Parathyroid adenoma (tissue), 2 donors: ENCODE measurements around the gene DHX58.

Experiments used
- H2AFZ ChIP-seq: fragments of 300-600 bp; sonication (generic); one replicate; pipeline ENCODE4 v1.7.0; 2017; ENCODE audit warnings: antibody characterized with exemption, mild to moderate bottlenecking
- H3K27ac ChIP-seq: fragments of 300-600 bp; sonication (generic); one replicate; pipeline ENCODE4 v1.7.0; 2017
- H3K27me3 ChIP-seq: fragments of 300-600 bp; sonication (generic); one replicate; pipeline ENCODE4 v1.7.0; 2017; ENCODE audit warnings: low read length; ENCODE audit not compliant: control insufficient read depth, insufficient read depth
- H3K36me3 ChIP-seq: fragments of 300-600 bp; sonication (generic); one replicate; pipeline ENCODE4 v1.7.0; 2017; ENCODE audit warnings: low read length; ENCODE audit not compliant: control insufficient read depth, insufficient read depth
- H3K4me1 ChIP-seq: fragments of 300-600 bp; sonication (generic); one replicate; pipeline ENCODE4 v1.7.0; 2017; ENCODE audit warnings: control low read depth
- H3K4me2 ChIP-seq: fragments of 300-600 bp; sonication (generic); one replicate; pipeline ENCODE4 v1.7.0; 2017; ENCODE audit warnings: low read length
- H3K4me3 ChIP-seq: fragments of 300-600 bp; sonication (generic); one replicate; pipeline ENCODE4 v1.7.0; 2017; ENCODE audit warnings: low read depth, low read length
- H3K79me2 ChIP-seq: fragments of 300-600 bp; sonication (generic); one replicate; pipeline ENCODE4 v1.7.0; 2017; ENCODE audit warnings: control low read depth
- H3K9ac ChIP-seq: fragments of 300-600 bp; sonication (generic); one replicate; pipeline ENCODE4 v1.7.0; 2017; ENCODE audit warnings: mild to moderate bottlenecking
- H3K9me3 ChIP-seq: fragments of 300-600 bp; sonication (generic); one replicate; pipeline ENCODE4 v1.7.0; 2017; ENCODE audit warnings: low read length; ENCODE audit not compliant: control insufficient read depth
- CTCF ChIP-seq: fragments of 300-600 bp; sonication (generic); IDR thresholded peaks from one replicate; pipeline ENCODE4 v1.7.0; 2017; ENCODE audit warnings: antibody characterized with exemption, mild to moderate bottlenecking
- donor health status: primary hyperparathyroidism.

DHX58 gene

GRCh38 chr17:42061646-42062487 is 50.6 kb downstream of the DHX58 start:
- H3K9me3 ChIP-seq: no peaks in the 10 kb centered on the region
- TF ChIP-seq CTCF: no peak
- no peaks in the 10 kb centered on the region for H3K79me2 ChIP-seq
- no peak overlapping the region for H3K4me2 ChIP-seq
- H3K27me3 ChIP-seq: no peaks in the 10 kb centered on the region
- H3K27ac ChIP-seq: no peak overlapping the region
- no peaks in the 10 kb centered on the region for H3K4me1 ChIP-seq
- H3K9ac ChIP-seq: no peak overlapping the region
- no peak overlapping the region for H2AFZ ChIP-seq
- H3K36me3 ChIP-seq: no peaks in the 10 kb centered on the region
- no peak overlapping the region for H3K4me3 ChIP-seq

GRCh38 chr17:42060231-42060630 is 52.3 kb downstream of the DHX58 start:
- TF ChIP-seq CTCF: no peak
- no peak overlapping the region for H2AFZ ChIP-seq
- H3K36me3 ChIP-seq: no peaks in the 10 kb centered on the region
- H3K9ac ChIP-seq: no peak overlapping the region
- H3K4me2 ChIP-seq: no peak overlapping the region
- no peak overlapping the region for H3K27ac ChIP-seq
- no peaks in the 10 kb centered on the region for H3K4me1 ChIP-seq
- H3K4me3 ChIP-seq: no peak overlapping the region
- H3K27me3 ChIP-seq: no peaks in the 10 kb centered on the region
- no peaks in the 10 kb centered on the region for H3K9me3 ChIP-seq
- H3K79me2 ChIP-seq: no peaks in the 10 kb centered on the region

DNA sequence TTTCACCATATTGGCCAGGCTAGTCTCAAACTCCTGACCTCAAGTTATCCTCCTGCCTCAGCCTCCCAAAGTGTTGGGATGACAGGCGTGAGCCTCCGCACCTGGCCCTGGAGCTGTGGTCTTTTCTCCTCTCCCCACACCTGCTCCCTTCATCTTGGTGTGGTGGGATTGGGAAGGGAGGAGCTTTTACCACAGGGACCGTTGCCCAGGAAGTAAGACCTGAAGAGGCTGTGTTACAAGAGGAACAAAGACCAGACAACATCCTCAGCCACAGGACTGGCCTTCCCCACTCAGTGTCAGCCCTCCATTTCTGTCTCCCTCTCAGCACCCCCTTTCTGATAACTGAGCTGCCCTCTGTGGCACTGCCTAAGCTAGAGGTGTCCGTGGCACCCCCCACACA is 52.7 kb downstream of the DHX58 start:
- H3K27me3 ChIP-seq: no peaks in the 10 kb centered on the region
- H3K9me3 ChIP-seq: no peaks in the 10 kb centered on the region
- H3K27ac ChIP-seq: no peak overlapping the region
- H3K9ac ChIP-seq: no peak overlapping the region
- no peaks in the 10 kb centered on the region for H3K36me3 ChIP-seq
- no peaks in the 10 kb centered on the region for H3K79me2 ChIP-seq
- no peak overlapping the region for H3K4me2 ChIP-seq
- no peaks in the 10 kb centered on the region for H3K4me1 ChIP-seq
- H2AFZ ChIP-seq: no peak overlapping the region
- no peak overlapping the region for H3K4me3 ChIP-seq
- TF ChIP-seq CTCF: no peak

GRCh38 chr17:42058063-42058462 is 54.5 kb downstream of the DHX58 start:
- no peak for TF ChIP-seq CTCF
- no peak overlapping the region for H2AFZ ChIP-seq
- H3K27ac ChIP-seq: no peak overlapping the region
- H3K36me3 ChIP-seq: no peaks in the 10 kb centered on the region
- H3K79me2 ChIP-seq: no peaks in the 10 kb centered on the region
- H3K9me3 ChIP-seq: no peaks in the 10 kb centered on the region
- H3K27me3 ChIP-seq: no peaks in the 10 kb centered on the region
- H3K4me1 ChIP-seq: no peaks in the 10 kb centered on the region
- H3K9ac ChIP-seq: no peak overlapping the region
- H3K4me3 ChIP-seq: no peak overlapping the region
- no peak overlapping the region for H3K4me2 ChIP-seq

DNA sequence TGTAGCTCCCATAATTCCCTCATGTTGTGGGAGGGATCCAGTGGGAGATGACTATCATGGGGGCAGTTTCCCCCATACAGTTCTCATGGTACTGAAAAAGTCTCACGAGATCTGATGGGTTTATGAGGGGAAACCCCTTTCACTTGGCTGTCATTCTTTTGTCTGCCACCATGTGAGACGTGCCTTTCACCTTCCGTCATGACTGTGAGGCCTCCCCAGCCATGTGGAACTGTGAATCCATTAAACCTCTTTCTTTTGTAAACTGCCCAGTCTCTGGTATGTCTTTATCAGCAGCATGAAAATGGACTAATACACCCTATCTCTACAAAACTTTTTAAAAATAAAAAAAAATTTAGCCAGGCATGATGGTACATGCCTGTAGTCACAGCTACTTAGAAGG is 55.9 kb downstream of the DHX58 start:
- no peak for TF ChIP-seq CTCF
- H3K4me2 ChIP-seq: no peak overlapping the region
- H3K4me1 ChIP-seq: no peaks in the 10 kb centered on the region
- no peaks in the 10 kb centered on the region for H3K9me3 ChIP-seq
- no peaks in the 10 kb centered on the region for H3K36me3 ChIP-seq
- no peak overlapping the region for H3K9ac ChIP-seq
- H2AFZ ChIP-seq: no peak overlapping the region
- no peak overlapping the region for H3K27ac ChIP-seq
- H3K79me2 ChIP-seq: no peaks in the 10 kb centered on the region
- H3K4me3 ChIP-seq: no peak overlapping the region
- no peaks in the 10 kb centered on the region for H3K27me3 ChIP-seq
